ENCODE data around the gene ARIH1. TPM values are rescaled to one million over a fixed set of nuclear protein-coding genes. Genes with fewer than 3 reads are reported as not detected.

ARIH1 gene
- total and polyA plus RNA-seq, 2 of the 8 experiments (the other 6 are each of a cell fraction or from before 2014, with no cell fraction given): 32.7 to 179 TPM

DNA sequence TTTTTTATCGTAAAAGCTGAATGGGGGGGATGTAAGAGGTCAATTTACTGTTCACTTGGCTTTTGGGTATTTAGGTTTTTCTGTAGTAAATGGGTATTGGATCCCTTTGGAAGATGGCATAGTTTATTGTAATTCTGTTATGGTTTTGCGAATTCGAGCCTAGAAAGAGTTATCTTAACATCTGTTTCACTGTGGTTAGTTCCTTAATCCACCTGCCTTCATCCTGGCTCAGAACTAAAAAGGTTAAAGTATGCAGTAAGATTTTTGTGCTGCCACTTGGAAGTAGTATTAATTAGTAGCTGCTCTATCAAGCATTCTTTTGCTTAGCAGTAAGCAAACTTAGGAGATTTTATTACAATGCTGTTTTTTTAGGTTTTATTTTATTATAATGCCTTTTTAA, 62.4 kb downstream of the ARIH1 start (continued):
- TF ChIP-seq, protein P1, sequence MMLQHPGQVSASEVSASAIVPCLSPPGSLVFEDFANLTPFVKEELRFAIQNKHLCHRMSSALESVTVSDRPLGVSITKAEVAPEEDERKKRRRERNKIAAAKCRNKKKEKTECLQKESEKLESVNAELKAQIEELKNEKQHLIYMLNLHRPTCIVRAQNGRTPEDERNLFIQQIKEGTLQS (IDR thresholded peaks at IDR 0.05; ENCODE audit: insufficient read depth, low read depth, low read length): no peak
- TF ChIP-seq PHF8 (conservative IDR thresholded peaks at IDR 0.05; ENCODE audit: low read depth, low read length) (no peak), JUN (IDR thresholded peaks at IDR 0.05; ENCODE audit: low read depth, low read length) (no peak)
